ENCODE measurements around the gene BLCAP.

- TF ChIP-seq CTCF (IDR thresholded peaks at IDR 0.05): no peak
- TF ChIP-seq POLR2A (IDR thresholded peaks at IDR 0.05): no peak
- no peak for TF ChIP-seq EP300 (IDR thresholded peaks at IDR 0.05)
Observed at GRCh38 chr20:37513779-37514359, 13.8 kb downstream of the BLCAP start.
